ENCODE results near the gene VPS45. TPM values are rescaled to one million over a fixed set of nuclear protein-coding genes. Genes with fewer than 3 reads are reported as not detected.

Gene VPS45
- total and polyA plus RNA-seq, 2 of the 13 experiments (the other 11 are each of a cell fraction or from before 2014, with no cell fraction given) = 15.2 to 25.2 TPM

- FAIRE-seq = no peak
- POLR2A ChIA-PET = no interaction called here
- CTCF ChIA-PET (ENCODE audit: low intra/inter-chr PET ratio, low total read pairs) = no interaction called here
Observed at GRCh38 chr1:150053926-150054325, 13.7 kb upstream of the VPS45 start.

More at GRCh38 chr1:150053926-150054325, 13.7 kb upstream of the VPS45 start:
- no peak for ATAC-seq
- TF ChIP-seq POLR2AphosphoS2 (IDR thresholded peaks at IDR 0.05; ENCODE audit: low read depth, low read length) (no peak), ZSCAN9 (CRISPR knock-in tag; IDR thresholded peaks at IDR 0.05; ENCODE audit: borderline replicate concordance) (no peak), ZNF225 (CRISPR knock-in tag; IDR thresholded peaks at IDR 0.05) (no peak), NFRKB (IDR thresholded peaks at IDR 0.05) (no peak), RELA (CRISPR knock-in tag; IDR thresholded peaks at IDR 0.05) (no peak), IRF1 (CRISPR knock-in tag; IDR thresholded peaks at IDR 0.05; ENCODE audit: low read depth) (no peak), ZNF891 (CRISPR knock-in tag; IDR thresholded peaks at IDR 0.05) (no peak), HBP1 (CRISPR knock-in tag; IDR thresholded peaks at IDR 0.05; ENCODE audit: low read depth) (no peak), SMC3 (IDR thresholded peaks at IDR 0.05; ENCODE audit: low read length) (no peak), ZNF576 (CRISPR knock-in tag; IDR thresholded peaks at IDR 0.05) (no peak), DMAP1 (CRISPR knock-in tag; IDR thresholded peaks at IDR 0.05) (no peak), TCF7L2 (IDR thresholded peaks at IDR 0.05; ENCODE audit: low read depth, low read length) (no peak), SOX5 (CRISPR knock-in tag; IDR thresholded peaks at IDR 0.05; ENCODE audit: borderline replicate concordance) (no peak), ZHX2 (IDR thresholded peaks at IDR 0.05; ENCODE audit: low read depth) (no peak), ZHX2 (CRISPR knock-in tag; IDR thresholded peaks at IDR 0.05; ENCODE audit: borderline replicate concordance) (no peak), POLR2AphosphoS5 (IDR thresholded peaks at IDR 0.05; ENCODE audit: low read depth, low read length) (no peak), REXO4 (CRISPR knock-in tag; IDR thresholded peaks at IDR 0.05; ENCODE audit: borderline replicate concordance) (no peak), SP5 (CRISPR knock-in tag; IDR thresholded peaks at IDR 0.05; ENCODE audit: borderline replicate concordance, low read depth) (no peak), ZNF562 (CRISPR knock-in tag; IDR thresholded peaks at IDR 0.05; ENCODE audit: borderline replicate concordance) (no peak), ZFP36L2 (CRISPR knock-in tag; IDR thresholded peaks at IDR 0.05) (no peak), ZMAT3 (CRISPR knock-in tag; conservative IDR thresholded peaks at IDR 0.05) (no peak)
- H4K20me1 ChIP-seq (ENCODE audit: insufficient read depth, low read length) = no peaks in the 10 kb centered on the region
- no peak overlapping the region for H3K4me2 ChIP-seq (ENCODE audit: low read depth, low read length)
- H2AFZ ChIP-seq (ENCODE audit: low read length) = no peak overlapping the region
- no peak overlapping the region for H3K9ac ChIP-seq (ENCODE audit: insufficient read depth, low read depth, low read length)
- 73% methylated on average over 3 of the region's 3 CpGs for WGBS (ENCODE audit: low lambda C conversion rate)
- intact Hi-C loops (cut with micrococcal nuclease; ENCODE audit: unreplicated experiment) = no loop called here
- no peaks in the 10 kb centered on the region for H3K9me3 ChIP-seq (ENCODE audit: low read length)
- in situ Hi-C loops (cut with HindIII; ENCODE audit: extremely low pct_ligation_motif_present, low pct_unique_long_range_greater_than_20kb) = loop anchor here (5.0 kb wide), 1 partner anchor 92 kb away; no protein-coding TSS in a partner anchor
- peaks cover 16% of the 10 kb centered on the region; the same call in 1 of the 2 replicates for H3K4me1 ChIP-seq (ENCODE audit: insufficient read depth, low read length)
- no peak overlapping the region for H3K27ac ChIP-seq (ENCODE audit: extremely low read length, insufficient read depth, low read length)
- H3K36me3 ChIP-seq (replicated peaks in 1 of 2; ENCODE audit: control insufficient read depth in 1 of 2, insufficient read depth in 2 of 2, low read length in 2 of 2) = no peaks in the 10 kb centered on the region
- no peak overlapping the region for H3K4me3 ChIP-seq (replicated peaks in 1 of 3; ENCODE audit: insufficient read depth in 1 of 3, low read depth in 2 of 3, low read length in 3 of 3)
- no peaks in the 10 kb centered on the region for H3K27me3 ChIP-seq (ENCODE audit: control insufficient read depth in 1 of 2, insufficient read depth in 2 of 2, low read length in 2 of 2)
- DNase-seq (ENCODE audit: low spot score) = no peak
- no peaks in the 10 kb centered on the region for H3K79me2 ChIP-seq (ENCODE audit: insufficient read depth, low read length)
- BruUV-seq (replicated peaks) = no TSS peak

All from HepG2 (cell line).